Transverse colon (tissue), 4 donors: ENCODE results near the gene IFNA6.

Experiments used
- POLR2A ChIP-seq: fragments of 450-650 bp; IDR thresholded peaks from one replicate; pipeline ENCODE4 v1.6.1; 2016; ENCODE audit warnings: antibody characterized with exemption, mild to moderate bottlenecking, moderate library complexity
- POLR2AphosphoS5 ChIP-seq, 3 donors: sonication (generic); formaldehyde crosslinking; IDR thresholded peaks; one replicate each; pipeline ENCODE4 v1.6.1; 2016; ENCODE audit warnings: antibody characterized with exemption in 3 of 3
- TF ChIP-seq, protein P1 (sequence below), 5 experiments: fragments of 200-600 bp in 3 of 5; fragments of 450-650 bp in 2 of 5; sonication (generic) in 3 of 5; IDR thresholded peaks; 1 replicate in 2 of 5; 2 replicates in 3 of 5; pipeline ENCODE4 v1.5.1; 2016 to 2017; ENCODE audit warnings: antibody characterized with exemption in 5 of 5, inconsistent platforms in 3 of 5, mild to moderate bottlenecking in 2 of 5, moderate library complexity in 1 of 5

DNA sequence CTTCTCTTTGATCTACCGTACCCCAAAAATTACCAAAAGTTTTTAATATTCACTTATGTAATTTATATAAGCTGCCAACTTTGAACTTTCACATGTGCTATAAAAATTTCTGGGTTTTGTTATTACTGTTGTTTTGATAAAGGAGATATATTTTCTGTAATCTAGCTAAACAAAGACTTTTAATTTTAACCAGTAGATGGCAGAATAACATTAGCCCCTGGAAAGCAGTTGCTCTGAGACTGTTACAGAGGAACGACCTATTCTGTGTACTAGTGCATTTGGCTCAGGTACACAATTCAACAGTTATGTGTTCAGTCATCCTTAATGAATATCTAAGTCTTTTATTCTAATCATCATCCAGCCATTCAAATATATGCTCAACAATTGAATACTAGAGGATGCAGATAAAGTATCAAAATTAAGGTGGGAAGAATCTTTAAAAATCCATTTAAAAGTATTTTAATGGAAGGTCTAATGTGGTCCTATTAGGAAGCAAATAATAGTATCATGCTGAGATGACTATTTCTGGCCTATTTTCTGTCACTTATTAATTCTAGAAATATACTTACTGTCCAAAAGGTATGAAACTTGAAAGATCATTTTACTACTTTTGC lies 24.1 kb downstream of the IFNA6 start:
- TF ChIP-seq POLR2AphosphoS5 (IDR thresholded peaks at IDR 0.05) (no peak), POLR2A (no peak)
- TF ChIP-seq, protein P1, sequence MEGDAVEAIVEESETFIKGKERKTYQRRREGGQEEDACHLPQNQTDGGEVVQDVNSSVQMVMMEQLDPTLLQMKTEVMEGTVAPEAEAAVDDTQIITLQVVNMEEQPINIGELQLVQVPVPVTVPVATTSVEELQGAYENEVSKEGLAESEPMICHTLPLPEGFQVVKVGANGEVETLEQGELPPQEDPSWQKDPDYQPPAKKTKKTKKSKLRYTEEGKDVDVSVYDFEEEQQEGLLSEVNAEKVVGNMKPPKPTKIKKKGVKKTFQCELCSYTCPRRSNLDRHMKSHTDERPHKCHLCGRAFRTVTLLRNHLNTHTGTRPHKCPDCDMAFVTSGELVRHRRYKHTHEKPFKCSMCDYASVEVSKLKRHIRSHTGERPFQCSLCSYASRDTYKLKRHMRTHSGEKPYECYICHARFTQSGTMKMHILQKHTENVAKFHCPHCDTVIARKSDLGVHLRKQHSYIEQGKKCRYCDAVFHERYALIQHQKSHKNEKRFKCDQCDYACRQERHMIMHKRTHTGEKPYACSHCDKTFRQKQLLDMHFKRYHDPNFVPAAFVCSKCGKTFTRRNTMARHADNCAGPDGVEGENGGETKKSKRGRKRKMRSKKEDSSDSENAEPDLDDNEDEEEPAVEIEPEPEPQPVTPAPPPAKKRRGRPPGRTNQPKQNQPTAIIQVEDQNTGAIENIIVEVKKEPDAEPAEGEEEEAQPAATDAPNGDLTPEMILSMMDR (IDR thresholded peaks at IDR 0.05): peak; percentile 54 to 65 (median 62)
